ENCODE results near the gene MKNK1.

The MKNK1 gene

GRCh38 chr1:46601257-46602007, 2.6 kb downstream of the MKNK1 start:
- H3K9me2 ChIP-seq (replicated peaks; ENCODE audit: insufficient read depth, low read length): no peaks in the 10 kb centered on the region
- H4K20me1 ChIP-seq (ENCODE audit: low read depth, low read length): no peaks in the 10 kb centered on the region
- H3K27ac ChIP-seq (ENCODE audit: low read depth, low read length): no peak overlapping the region
- H3K79me2 ChIP-seq (ENCODE audit: insufficient read depth, low read length): no peaks in the 10 kb centered on the region
- no peaks in the 10 kb centered on the region for H3K36me3 ChIP-seq (ENCODE audit: low read length)
- no peak overlapping the region for H3K4me3 ChIP-seq (ENCODE audit: insufficient read depth, low read length, poor library complexity, severe bottlenecking)
- no peak overlapping the region for H2AFZ ChIP-seq (ENCODE audit: low read depth, low read length, severe bottlenecking)
- H3K9me3 ChIP-seq (ENCODE audit: insufficient read depth, low read length): no peaks in the 10 kb centered on the region
- H3F3A ChIP-seq (ENCODE audit: insufficient read depth): no peaks in the 10 kb centered on the region
- TF ChIP-seq, protein P1, sequence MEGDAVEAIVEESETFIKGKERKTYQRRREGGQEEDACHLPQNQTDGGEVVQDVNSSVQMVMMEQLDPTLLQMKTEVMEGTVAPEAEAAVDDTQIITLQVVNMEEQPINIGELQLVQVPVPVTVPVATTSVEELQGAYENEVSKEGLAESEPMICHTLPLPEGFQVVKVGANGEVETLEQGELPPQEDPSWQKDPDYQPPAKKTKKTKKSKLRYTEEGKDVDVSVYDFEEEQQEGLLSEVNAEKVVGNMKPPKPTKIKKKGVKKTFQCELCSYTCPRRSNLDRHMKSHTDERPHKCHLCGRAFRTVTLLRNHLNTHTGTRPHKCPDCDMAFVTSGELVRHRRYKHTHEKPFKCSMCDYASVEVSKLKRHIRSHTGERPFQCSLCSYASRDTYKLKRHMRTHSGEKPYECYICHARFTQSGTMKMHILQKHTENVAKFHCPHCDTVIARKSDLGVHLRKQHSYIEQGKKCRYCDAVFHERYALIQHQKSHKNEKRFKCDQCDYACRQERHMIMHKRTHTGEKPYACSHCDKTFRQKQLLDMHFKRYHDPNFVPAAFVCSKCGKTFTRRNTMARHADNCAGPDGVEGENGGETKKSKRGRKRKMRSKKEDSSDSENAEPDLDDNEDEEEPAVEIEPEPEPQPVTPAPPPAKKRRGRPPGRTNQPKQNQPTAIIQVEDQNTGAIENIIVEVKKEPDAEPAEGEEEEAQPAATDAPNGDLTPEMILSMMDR (IDR thresholded peaks at IDR 0.05; ENCODE audit: insufficient read depth, low read length, poor library complexity, severe bottlenecking): no peak
- TF ChIP-seq EZH2phosphoT487 (conservative IDR thresholded peaks at IDR 0.05; ENCODE audit: low read length): no peak
- H3K4me2 ChIP-seq (ENCODE audit: low read depth, low read length, poor library complexity, severe bottlenecking): no peak overlapping the region
- H3K9ac ChIP-seq (ENCODE audit: low read length): no peak overlapping the region
- H3K27me3 ChIP-seq (ENCODE audit: low read length): no peaks in the 10 kb centered on the region

DNA sequence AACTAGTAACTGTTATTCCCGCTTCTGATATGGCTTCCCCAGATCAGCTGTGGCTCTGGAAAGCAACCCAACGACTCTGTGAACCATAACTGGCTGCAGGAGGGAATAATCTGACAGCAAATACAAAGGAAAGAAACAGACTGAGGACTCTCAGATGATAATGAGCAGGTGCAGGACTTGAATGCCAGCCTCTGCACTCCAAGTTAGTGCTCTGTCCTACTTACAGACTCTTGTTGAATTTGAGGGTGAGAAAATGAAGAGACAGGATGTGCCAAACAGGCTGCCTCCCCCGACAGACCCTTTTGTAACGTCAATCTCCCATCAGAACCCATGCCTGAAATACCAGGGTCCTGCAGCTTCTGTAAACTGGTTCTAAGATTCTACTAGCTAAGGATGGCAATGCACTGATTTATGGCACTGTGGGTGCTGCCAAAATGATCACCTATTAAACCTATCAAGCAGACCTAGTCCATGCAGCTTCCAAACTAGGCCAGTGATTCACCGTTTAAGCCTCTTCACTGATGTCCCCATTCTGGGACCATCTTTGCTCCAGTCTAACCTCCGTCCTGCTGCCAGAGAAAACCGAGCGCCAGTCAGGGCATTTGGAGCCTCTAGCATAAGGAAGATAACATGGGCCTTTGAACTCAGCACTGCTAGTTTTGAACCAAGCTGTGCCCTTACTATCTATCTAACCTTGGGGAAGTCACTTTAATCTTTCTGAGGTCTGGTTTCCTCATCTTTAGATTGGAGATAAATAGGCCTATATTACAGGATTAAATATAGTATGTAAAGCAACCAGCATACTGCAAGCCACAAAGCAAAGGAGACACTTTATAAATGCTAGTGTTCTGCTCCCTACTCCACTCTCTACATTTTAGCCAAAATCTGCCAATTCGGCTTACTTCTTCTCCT, 4.8 kb downstream of the MKNK1 start:
- Histone ChIP-seq H3K36me3 (ENCODE audit: low read length) (no peaks in the 10 kb centered on the region), H3K27ac (ENCODE audit: low read depth, low read length) (no peak overlapping the region), H3K27me3 (ENCODE audit: low read length) (no peaks in the 10 kb centered on the region), H3K9me2 (replicated peaks; ENCODE audit: insufficient read depth, low read length) (no peaks in the 10 kb centered on the region), H3K79me2 (ENCODE audit: insufficient read depth, low read length) (no peaks in the 10 kb centered on the region), H3F3A (ENCODE audit: insufficient read depth) (no peaks in the 10 kb centered on the region), H4K20me1 (ENCODE audit: low read depth, low read length) (no peaks in the 10 kb centered on the region), H3K4me2 (ENCODE audit: low read depth, low read length, poor library complexity, severe bottlenecking) (no peak overlapping the region), H3K4me3 (ENCODE audit: insufficient read depth, low read length, poor library complexity, severe bottlenecking) (no peak overlapping the region), H3K9ac (ENCODE audit: low read length) (no peak overlapping the region), H3K9me3 (ENCODE audit: insufficient read depth, low read length) (no peaks in the 10 kb centered on the region), H2AFZ (ENCODE audit: low read depth, low read length, severe bottlenecking) (no peak overlapping the region)
- TF ChIP-seq EZH2phosphoT487 (conservative IDR thresholded peaks at IDR 0.05; ENCODE audit: low read length): no peak
- TF ChIP-seq, protein P1 (IDR thresholded peaks at IDR 0.05; ENCODE audit: insufficient read depth, low read length, poor library complexity, severe bottlenecking): no peak

GRCh38 chr1:46596846-46597245, 7.2 kb downstream of the MKNK1 start:
- Histone ChIP-seq H3K79me2 (ENCODE audit: insufficient read depth, low read length) (no peaks in the 10 kb centered on the region), H3K27me3 (ENCODE audit: low read length) (no peaks in the 10 kb centered on the region), H3K27ac (ENCODE audit: low read depth, low read length) (no peak overlapping the region), H3K9me2 (replicated peaks; ENCODE audit: insufficient read depth, low read length) (no peaks in the 10 kb centered on the region), H3K4me2 (ENCODE audit: low read depth, low read length, poor library complexity, severe bottlenecking) (no peak overlapping the region), H4K20me1 (ENCODE audit: low read depth, low read length) (no peaks in the 10 kb centered on the region), H2AFZ (ENCODE audit: low read depth, low read length, severe bottlenecking) (no peak overlapping the region), H3K9ac (ENCODE audit: low read length) (no peak overlapping the region), H3K4me3 (ENCODE audit: insufficient read depth, low read length, poor library complexity, severe bottlenecking) (no peak overlapping the region), H3K9me3 (ENCODE audit: insufficient read depth, low read length) (no peaks in the 10 kb centered on the region), H3F3A (ENCODE audit: insufficient read depth) (no peaks in the 10 kb centered on the region), H3K36me3 (ENCODE audit: low read length) (no peaks in the 10 kb centered on the region)
- TF ChIP-seq EZH2phosphoT487 (conservative IDR thresholded peaks at IDR 0.05; ENCODE audit: low read length): no peak
- TF ChIP-seq, protein P1 (IDR thresholded peaks at IDR 0.05; ENCODE audit: insufficient read depth, low read length, poor library complexity, severe bottlenecking): no peak
